ENCODE data around the gene PAAF1. TPM values are rescaled to one million over a fixed set of nuclear protein-coding genes. Genes with fewer than 3 reads are reported as not detected.

PAAF1 gene
- total and polyA plus RNA-seq, 2 donors from 2014 or later, result 18.2 to 31.4 TPM

DNA sequence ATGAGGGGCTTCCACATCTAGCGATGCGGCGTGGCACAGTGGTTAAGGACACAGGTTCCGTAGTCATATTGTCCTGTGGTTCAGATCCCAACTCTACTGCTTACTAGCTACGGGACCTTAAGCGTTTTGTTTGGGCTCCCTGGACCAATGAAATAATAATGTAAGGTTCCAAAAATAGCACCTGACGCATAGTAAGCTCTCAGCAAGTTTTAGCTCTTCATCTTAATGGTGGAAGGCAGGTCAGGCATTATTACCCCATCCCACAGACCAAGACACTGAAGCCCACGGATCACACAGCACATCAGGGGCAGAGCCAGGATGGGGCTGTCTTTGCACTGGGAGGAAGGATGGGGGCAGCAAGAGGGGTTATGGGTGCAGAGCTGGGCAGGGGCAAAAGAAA is 87.1 kb downstream of the PAAF1 start:
- Histone ChIP-seq H3K9me3 (ENCODE audit: control insufficient read depth in 2 of 3, insufficient read depth in 1 of 3, low read length in 3 of 3) (no peaks in the 10 kb centered on the region), H3K4me1 (ENCODE audit: control insufficient read depth in 2 of 3, insufficient read depth in 2 of 3, low read depth in 1 of 3, low read length in 3 of 3) (peaks cover 0 to 2% (median 0%) of the 10 kb centered on the region in 3 donors), H3K4me3 (ENCODE audit: low read length in 3 of 3) (no peak overlapping the region), H3K9ac (ENCODE audit: low read length in 3 of 3) (no peak overlapping the region), H3K27ac (ENCODE audit: low read depth in 2 of 2, low read length in 2 of 2) (no peak overlapping the region), H3K36me3 (ENCODE audit: control insufficient read depth in 2 of 3, insufficient read depth in 3 of 3, low read length in 3 of 3) (no peaks in the 10 kb centered on the region), H3K27me3 (ENCODE audit: control insufficient read depth, insufficient read depth, low read length) (no peaks in the 10 kb centered on the region)
- FAIRE-seq (no peak), DNase-seq (peak in 1 of 5 donors; percentile 8)
- no peak for TF ChIP-seq CTCF (IDR thresholded peaks at IDR 0.05; ENCODE audit: borderline replicate concordance, extremely low read depth, insufficient read depth)
- intact Hi-C loops (cut with DNase I), result no loop called here

DNA sequence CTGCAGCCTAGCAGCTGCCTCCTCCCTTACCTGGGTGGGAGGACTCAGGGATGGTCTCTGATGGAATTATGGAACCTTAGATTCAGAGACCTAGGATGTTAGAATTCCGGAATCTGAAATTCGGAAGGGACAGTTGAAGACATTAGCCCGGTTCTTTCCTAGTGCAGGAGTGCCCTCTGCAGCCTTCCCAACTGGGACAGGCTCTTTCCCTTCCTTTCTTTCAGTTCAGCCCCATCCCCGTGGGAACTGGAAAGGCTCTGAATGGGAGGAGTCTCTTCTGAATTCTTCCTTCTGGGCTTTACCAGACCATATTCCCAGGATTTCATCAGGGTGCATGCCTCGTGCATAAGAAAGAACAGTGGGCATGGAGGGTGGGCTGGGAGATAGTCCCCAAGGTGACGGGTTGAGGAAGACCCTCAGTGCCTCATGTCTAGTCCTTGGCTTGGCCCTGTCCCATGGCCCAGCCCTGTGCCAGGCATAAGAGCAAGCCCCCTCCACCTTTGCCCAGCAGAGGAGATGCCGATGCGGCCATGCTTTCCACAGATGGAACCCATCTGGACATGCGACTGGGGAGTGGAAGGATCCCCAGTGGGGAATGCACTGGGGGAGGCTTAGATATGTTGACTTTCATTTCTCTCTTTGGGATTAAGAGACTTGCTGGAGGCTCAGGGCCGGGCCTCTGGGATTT is 88.4 kb downstream of the PAAF1 start:
- Histone ChIP-seq H3K4me1 (ENCODE audit: control insufficient read depth in 2 of 3, insufficient read depth in 2 of 3, low read depth in 1 of 3, low read length in 3 of 3) (peaks cover 0 to 2% (median 0%) of the 10 kb centered on the region in 3 donors), H3K27me3 (ENCODE audit: control insufficient read depth, insufficient read depth, low read length) (no peaks in the 10 kb centered on the region), H3K9ac (ENCODE audit: low read length in 3 of 3) (no peak overlapping the region), H3K9me3 (ENCODE audit: control insufficient read depth in 2 of 3, insufficient read depth in 1 of 3, low read length in 3 of 3) (no peaks in the 10 kb centered on the region), H3K27ac (ENCODE audit: low read depth in 2 of 2, low read length in 2 of 2) (no peak overlapping the region), H3K36me3 (ENCODE audit: control insufficient read depth in 2 of 3, insufficient read depth in 3 of 3, low read length in 3 of 3) (no peaks in the 10 kb centered on the region), H3K4me3 (ENCODE audit: low read length in 3 of 3) (no peak overlapping the region)
- TF ChIP-seq CTCF (IDR thresholded peaks at IDR 0.05; ENCODE audit: borderline replicate concordance, extremely low read depth, insufficient read depth), result no peak
- FAIRE-seq, result no peak
- intact Hi-C loops (cut with DNase I), result no loop called here
- no peak for DNase-seq

DNA sequence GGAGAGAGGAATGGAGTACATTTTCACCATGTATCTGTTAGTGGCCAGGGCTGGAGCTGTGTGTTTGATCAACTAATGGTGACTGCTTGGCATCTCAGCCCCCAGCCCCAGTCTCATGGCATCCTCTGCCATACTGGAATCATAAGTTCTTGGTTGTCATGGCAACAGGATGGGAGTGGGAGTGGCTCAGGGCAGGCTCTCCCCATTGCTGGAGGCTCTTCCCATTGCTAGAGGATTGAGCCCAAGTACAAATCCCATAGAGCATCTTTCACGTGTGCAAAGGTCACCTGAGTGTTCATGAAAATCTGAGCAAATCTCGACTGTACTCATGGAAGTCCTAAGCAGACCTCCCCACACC is 88.9 kb downstream of the PAAF1 start:
- H3K9me3 ChIP-seq (ENCODE audit: control insufficient read depth in 2 of 3, insufficient read depth in 1 of 3, low read length in 3 of 3), result no peaks in the 10 kb centered on the region
- FAIRE-seq, result no peak
- no peak for DNase-seq
- no peak overlapping the region for H3K9ac ChIP-seq (ENCODE audit: low read length in 3 of 3)
- TF ChIP-seq CTCF (IDR thresholded peaks at IDR 0.05; ENCODE audit: borderline replicate concordance, extremely low read depth, insufficient read depth), result no peak
- peaks cover 0 to 2% (median 0%) of the 10 kb centered on the region in 3 donors for H3K4me1 ChIP-seq (ENCODE audit: control insufficient read depth in 2 of 3, insufficient read depth in 2 of 3, low read depth in 1 of 3, low read length in 3 of 3)
- no peaks in the 10 kb centered on the region for H3K36me3 ChIP-seq (ENCODE audit: control insufficient read depth in 2 of 3, insufficient read depth in 3 of 3, low read length in 3 of 3)
- H3K27me3 ChIP-seq (ENCODE audit: control insufficient read depth, insufficient read depth, low read length), result no peaks in the 10 kb centered on the region
- intact Hi-C loops (cut with DNase I), result no loop called here
- no peak overlapping the region for H3K4me3 ChIP-seq (ENCODE audit: low read length in 3 of 3)
- H3K27ac ChIP-seq (ENCODE audit: low read depth in 2 of 2, low read length in 2 of 2), result no peak overlapping the region

Data from kidney (tissue), 14 donors.